Nephron progenitor cell (in vitro differentiated cells): Measurements from ENCODE around the gene ILF3.
A peak's percentile ranks its signal among the peaks of the same experiment; 100 is the strongest.
"Not testable (repeated sequence)": the region's sequence is repeated elsewhere in the genome, so short reads cannot be mapped to it uniquely, and the experiment has no call there.

Source experiments
- DNase-seq: peaks from one replicate; pipeline ENCODE4 v3.0.0; 2021
- H3K27ac Mint-ChIP-seq: 2 replicates; pipeline ENCODE4 v1.8.0; 2021; ENCODE audit warnings: mild to moderate bottlenecking, moderate library complexity, mixed read lengths
- H3K27me3 Mint-ChIP-seq: 2 replicates; pipeline ENCODE4 v1.8.0; 2021; ENCODE audit warnings: mild to moderate bottlenecking, low read depth, mixed read lengths; ENCODE audit not compliant: poor library complexity
- H3K36me3 Mint-ChIP-seq: 2 replicates; pipeline ENCODE4 v1.8.0; 2021; ENCODE audit warnings: low read depth, mixed read lengths
- H3K4me1 Mint-ChIP-seq: 2 replicates; pipeline ENCODE4 v1.8.0; 2021; ENCODE audit warnings: mixed read lengths
- H3K4me3 Mint-ChIP-seq: 2 replicates; pipeline ENCODE4 v1.8.0; 2021; ENCODE audit warnings: mild to moderate bottlenecking, moderate library complexity, mixed read lengths
- H3K9me3 Mint-ChIP-seq: 2 replicates; pipeline ENCODE4 v1.8.0; 2021; ENCODE audit warnings: mild to moderate bottlenecking, moderate library complexity, mixed read lengths
- TF ChIP-seq, protein P1 (sequence below): fragments of 200-600 bp; sonication (generic); IDR thresholded peaks from 2 replicates; pipeline ENCODE4 v1.5.0; 2021; ENCODE audit warnings: antibody characterized with exemption

Gene ILF3

GRCh38 chr19:10660346-10660745, 6.2 kb downstream of the ILF3 start:
- Mint-ChIP-seq H3K36me3 (peaks cover 56% of the 10 kb centered on the region), H3K9me3 (no peaks in the 10 kb centered on the region), H3K27me3 (no peaks in the 10 kb centered on the region), H3K27ac (peak overlapping the region; percentile 91), H3K4me1 (peaks cover 50% of the 10 kb centered on the region), H3K4me3 (no peak overlapping the region)
- no peak for DNase-seq
- TF ChIP-seq, protein P1, sequence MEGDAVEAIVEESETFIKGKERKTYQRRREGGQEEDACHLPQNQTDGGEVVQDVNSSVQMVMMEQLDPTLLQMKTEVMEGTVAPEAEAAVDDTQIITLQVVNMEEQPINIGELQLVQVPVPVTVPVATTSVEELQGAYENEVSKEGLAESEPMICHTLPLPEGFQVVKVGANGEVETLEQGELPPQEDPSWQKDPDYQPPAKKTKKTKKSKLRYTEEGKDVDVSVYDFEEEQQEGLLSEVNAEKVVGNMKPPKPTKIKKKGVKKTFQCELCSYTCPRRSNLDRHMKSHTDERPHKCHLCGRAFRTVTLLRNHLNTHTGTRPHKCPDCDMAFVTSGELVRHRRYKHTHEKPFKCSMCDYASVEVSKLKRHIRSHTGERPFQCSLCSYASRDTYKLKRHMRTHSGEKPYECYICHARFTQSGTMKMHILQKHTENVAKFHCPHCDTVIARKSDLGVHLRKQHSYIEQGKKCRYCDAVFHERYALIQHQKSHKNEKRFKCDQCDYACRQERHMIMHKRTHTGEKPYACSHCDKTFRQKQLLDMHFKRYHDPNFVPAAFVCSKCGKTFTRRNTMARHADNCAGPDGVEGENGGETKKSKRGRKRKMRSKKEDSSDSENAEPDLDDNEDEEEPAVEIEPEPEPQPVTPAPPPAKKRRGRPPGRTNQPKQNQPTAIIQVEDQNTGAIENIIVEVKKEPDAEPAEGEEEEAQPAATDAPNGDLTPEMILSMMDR, result no peak

- Mint-ChIP-seq H3K4me1 (peaks cover 34% of the 10 kb centered on the region), H3K27ac (peak overlapping the region; percentile 96), H3K27me3 (no peaks in the 10 kb centered on the region), H3K9me3 (no peaks in the 10 kb centered on the region), H3K36me3 (peaks cover 53% of the 10 kb centered on the region), H3K4me3 (no peak overlapping the region)
- no peak for DNase-seq
- TF ChIP-seq, protein P1, result no peak
These were observed 7.8 kb downstream of the ILF3 start for GRCh38 chr19:10661946-10662345.

DNA sequence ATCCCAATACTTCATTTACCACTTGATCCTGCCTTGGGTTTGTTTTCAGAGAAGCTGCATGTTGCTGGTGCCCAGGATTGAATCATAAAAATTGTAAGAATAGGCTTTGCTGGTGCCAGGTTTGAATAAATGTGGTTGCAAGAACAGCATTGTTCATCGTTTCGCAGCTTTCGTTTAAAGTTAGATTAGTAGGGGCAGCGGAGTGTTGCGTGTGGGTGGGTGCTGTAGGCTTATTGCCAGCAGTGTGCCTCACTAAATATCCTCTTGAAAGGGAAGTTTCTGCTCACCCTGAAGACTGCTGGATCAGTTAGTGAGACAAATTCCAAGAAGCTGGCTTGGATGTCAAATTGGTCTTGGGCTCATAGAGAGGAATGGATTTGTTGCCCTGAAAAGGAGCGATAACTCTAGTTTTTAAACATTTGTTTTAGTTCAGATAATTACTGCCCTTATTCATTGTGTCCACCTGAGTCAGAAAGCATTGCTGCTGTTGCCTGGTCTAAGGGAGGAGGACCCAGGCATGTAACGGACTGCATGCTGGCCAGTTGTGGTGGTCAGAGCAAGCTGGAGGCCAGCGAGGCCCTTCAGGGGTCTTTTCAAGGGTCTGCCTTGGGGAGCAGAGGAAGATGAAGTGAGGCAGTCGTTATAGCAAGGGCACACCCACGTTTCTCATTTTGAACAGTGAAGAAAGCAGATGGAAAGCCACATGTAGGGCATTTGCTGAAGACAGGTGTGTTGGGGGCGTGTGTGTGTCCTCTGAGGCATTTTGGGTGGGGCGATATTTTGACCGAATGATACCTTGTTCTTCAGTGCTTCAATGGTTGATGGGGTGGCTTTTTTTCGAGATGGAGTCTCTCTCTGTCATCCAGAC, 8.5 kb downstream of the ILF3 start:
- Mint-ChIP-seq H3K27ac (peak overlapping the region; percentile 96), H3K4me3 (no peak overlapping the region), H3K36me3 (peaks cover 51% of the 10 kb centered on the region), H3K4me1 (peaks cover 29% of the 10 kb centered on the region), H3K27me3 (no peaks in the 10 kb centered on the region), H3K9me3 (no peaks in the 10 kb centered on the region)
- no peak for DNase-seq
- TF ChIP-seq, protein P1, result no peak

DNA sequence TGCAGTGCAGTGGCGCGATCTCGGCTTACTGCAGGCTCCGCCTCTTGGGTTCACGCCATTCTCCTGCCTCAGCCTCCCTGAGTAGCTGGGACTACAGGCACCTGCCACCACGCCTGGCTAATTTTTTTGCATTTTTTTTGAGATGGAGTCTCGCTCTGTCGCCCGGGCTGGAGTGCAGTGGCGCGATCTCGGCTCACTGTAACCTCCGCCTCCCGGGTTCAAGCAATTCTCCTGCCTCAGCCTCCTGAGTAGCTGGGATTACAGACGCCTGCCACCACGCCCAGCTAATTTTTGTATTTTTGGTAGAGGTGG, 9.1 kb downstream of the ILF3 start:
- not testable (repeated sequence) for H3K4me3 Mint-ChIP-seq

DNA sequence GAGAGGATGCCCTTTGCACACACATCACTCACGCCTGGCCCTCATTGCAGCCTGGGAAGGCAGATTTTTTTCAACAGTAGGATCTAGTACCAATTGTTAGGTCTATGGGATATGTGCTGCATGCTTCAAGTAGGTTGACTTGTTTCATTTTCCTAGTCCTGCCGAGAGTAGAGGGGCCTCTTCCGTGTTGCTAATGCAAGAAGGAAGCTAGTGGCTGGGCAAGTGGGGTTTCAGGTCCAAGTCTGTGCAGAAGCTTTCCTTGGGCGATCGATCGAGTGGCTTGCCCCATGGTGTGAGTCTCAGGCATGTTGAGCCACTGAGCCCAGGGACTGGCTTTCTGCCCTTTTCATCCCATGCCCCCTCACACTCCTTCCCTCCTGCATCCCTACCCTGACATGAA, 13.7 kb downstream of the ILF3 start:
- TF ChIP-seq, protein P1, result no peak
- Mint-ChIP-seq H3K27ac (peak overlapping the region; percentile 32), H3K4me1 (peaks cover 18% of the 10 kb centered on the region), H3K4me3 (no peak overlapping the region), H3K9me3 (no peaks in the 10 kb centered on the region), H3K36me3 (peaks cover 61% of the 10 kb centered on the region), H3K27me3 (peaks cover 3% of the 10 kb centered on the region)
- no peak for DNase-seq

More for the DNA sequence above, 9.1 kb downstream of the ILF3 start:
- Mint-ChIP-seq H3K4me1 (peaks cover 29% of the 10 kb centered on the region), H3K27ac (peak overlapping the region; percentile 96), H3K36me3 (peaks cover 53% of the 10 kb centered on the region)
- not testable (repeated sequence) for H3K27me3 Mint-ChIP-seq, H3K9me3 Mint-ChIP-seq, DNase-seq

GRCh38 chr19:10669246-10669645, 15.1 kb downstream of the ILF3 start:
- Mint-ChIP-seq H3K4me1 (peaks cover 11% of the 10 kb centered on the region), H3K36me3 (peaks cover 64% of the 10 kb centered on the region), H3K27me3 (peaks cover 3% of the 10 kb centered on the region), H3K9me3 (no peaks in the 10 kb centered on the region), H3K27ac (peak overlapping the region; percentile 95), H3K4me3 (no peak overlapping the region)
- DNase-seq, result no peak
- TF ChIP-seq, protein P1, result no peak
